ENCODE results near the gene DCANP1. TPM values are rescaled to one million over a fixed set of nuclear protein-coding genes. Genes with fewer than 3 reads are reported as not detected.

Gene DCANP1
- total RNA-seq, 1 donor from 2014 or later = not detected

DNA sequence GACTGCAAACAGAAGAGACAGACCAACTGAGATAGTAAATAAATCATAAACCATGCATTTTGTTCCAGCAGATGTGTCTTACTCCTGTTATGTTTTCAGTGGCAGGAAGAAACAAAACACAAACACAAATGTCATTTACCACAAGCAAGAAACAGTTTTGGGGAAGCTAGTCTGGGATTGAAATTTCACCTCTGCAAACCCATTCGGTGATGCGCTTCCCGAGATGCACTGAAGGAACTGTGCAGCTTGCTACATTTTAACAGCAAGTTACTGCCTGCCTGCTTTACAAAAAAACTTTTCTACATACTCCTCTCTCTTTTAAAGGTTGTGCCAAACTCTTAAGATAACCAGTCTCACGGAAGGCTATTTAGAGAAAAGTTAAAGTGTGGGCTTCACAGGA, 51.3 kb downstream of the DCANP1 start:
- no peak overlapping the region for H3K4me3 Mint-ChIP-seq (ENCODE audit: unreplicated experiment)
- H3K27ac Mint-ChIP-seq (ENCODE audit: unreplicated experiment) = no peak overlapping the region
- H3K27me3 Mint-ChIP-seq (ENCODE audit: unreplicated experiment) = peaks cover 6% of the 10 kb centered on the region
- H3K4me1 Mint-ChIP-seq (ENCODE audit: unreplicated experiment) = peaks cover 57% of the 10 kb centered on the region
- H3K36me3 Mint-ChIP-seq (ENCODE audit: unreplicated experiment) = no peaks in the 10 kb centered on the region
- no peaks in the 10 kb centered on the region for H3K9me3 Mint-ChIP-seq (ENCODE audit: unreplicated experiment)
- no peak for DNase-seq (ENCODE audit: extremely low spot score, unreplicated experiment)
- TF ChIP-seq, protein P1, sequence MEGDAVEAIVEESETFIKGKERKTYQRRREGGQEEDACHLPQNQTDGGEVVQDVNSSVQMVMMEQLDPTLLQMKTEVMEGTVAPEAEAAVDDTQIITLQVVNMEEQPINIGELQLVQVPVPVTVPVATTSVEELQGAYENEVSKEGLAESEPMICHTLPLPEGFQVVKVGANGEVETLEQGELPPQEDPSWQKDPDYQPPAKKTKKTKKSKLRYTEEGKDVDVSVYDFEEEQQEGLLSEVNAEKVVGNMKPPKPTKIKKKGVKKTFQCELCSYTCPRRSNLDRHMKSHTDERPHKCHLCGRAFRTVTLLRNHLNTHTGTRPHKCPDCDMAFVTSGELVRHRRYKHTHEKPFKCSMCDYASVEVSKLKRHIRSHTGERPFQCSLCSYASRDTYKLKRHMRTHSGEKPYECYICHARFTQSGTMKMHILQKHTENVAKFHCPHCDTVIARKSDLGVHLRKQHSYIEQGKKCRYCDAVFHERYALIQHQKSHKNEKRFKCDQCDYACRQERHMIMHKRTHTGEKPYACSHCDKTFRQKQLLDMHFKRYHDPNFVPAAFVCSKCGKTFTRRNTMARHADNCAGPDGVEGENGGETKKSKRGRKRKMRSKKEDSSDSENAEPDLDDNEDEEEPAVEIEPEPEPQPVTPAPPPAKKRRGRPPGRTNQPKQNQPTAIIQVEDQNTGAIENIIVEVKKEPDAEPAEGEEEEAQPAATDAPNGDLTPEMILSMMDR (IDR thresholded peaks at IDR 0.05) = no peak

DNA sequence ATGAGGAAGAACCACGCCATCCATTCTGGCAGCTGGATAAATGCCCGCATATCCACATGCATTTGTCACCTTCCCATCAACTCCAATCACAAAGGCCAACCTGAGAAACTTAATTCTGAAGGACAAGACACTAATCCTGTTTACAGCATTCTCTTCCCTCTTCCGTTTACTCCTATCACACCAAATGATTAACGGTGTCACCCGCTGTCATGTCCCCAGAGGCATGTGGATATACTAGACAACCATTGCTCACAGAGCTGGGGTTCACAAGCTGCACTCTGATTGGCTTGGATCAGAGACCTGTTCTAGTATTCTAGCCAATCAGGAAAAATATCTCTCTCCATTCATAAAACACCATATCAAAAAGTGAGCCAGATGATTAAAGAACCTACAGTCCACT, 51.7 kb downstream of the DCANP1 start:
- TF ChIP-seq, protein P1 (IDR thresholded peaks at IDR 0.05) = no peak
- Mint-ChIP-seq H3K9me3 (ENCODE audit: unreplicated experiment) (no peaks in the 10 kb centered on the region), H3K27ac (ENCODE audit: unreplicated experiment) (no peak overlapping the region), H3K4me1 (ENCODE audit: unreplicated experiment) (peaks cover 55% of the 10 kb centered on the region), H3K27me3 (ENCODE audit: unreplicated experiment) (peaks cover 4% of the 10 kb centered on the region), H3K4me3 (ENCODE audit: unreplicated experiment) (no peak overlapping the region), H3K36me3 (ENCODE audit: unreplicated experiment) (no peaks in the 10 kb centered on the region)
- no peak for DNase-seq (ENCODE audit: extremely low spot score, unreplicated experiment)

Other genes starting within 250 kb of the DCANP1 start
- 123 and 126 TPM in 2 replicates for gene MACROH2A1, start 48.1 kb downstream of the DCANP1 start, total RNA-seq
- not detected in 2 replicates for gene TIFAB, start 5.0 kb upstream of the DCANP1 start, total RNA-seq
- gene NEUROG1, start 88.6 kb upstream of the DCANP1 start, total RNA-seq = not detected in 2 replicates
- gene CXCL14, start 131.6 kb upstream of the DCANP1 start, total RNA-seq = 0.16 TPM in 1 of 2 replicates, not detected in the other